HL-60 (cell line): Measurements from ENCODE around the gene PTPRN2.

Experiments used
- GABPA ChIP-seq: IDR thresholded peaks from 2 replicates; pipeline ENCODE4 v1.6.1; 2012; ENCODE audit warnings: low read depth
- POLR2AphosphoS5 ChIP-seq: IDR thresholded peaks from 2 replicates; pipeline ENCODE4 v1.6.1; 2012; ENCODE audit warnings: low read depth
- SPI1 ChIP-seq: IDR thresholded peaks from 2 replicates; pipeline ENCODE4 v1.6.1; 2012; ENCODE audit warnings: low read depth, mild to moderate bottlenecking, borderline replicate concordance
- TF ChIP-seq, protein P1 (sequence below): IDR thresholded peaks from one replicate; pipeline ENCODE4 v1.5.1; 2011; ENCODE audit warnings: low read length, control low read depth, inconsistent platforms; ENCODE audit not compliant: insufficient read depth
- TF ChIP-seq, protein P2 (sequence below): IDR thresholded peaks from 2 replicates; pipeline ENCODE4 v1.6.1; 2012; ENCODE audit warnings: low read depth; ENCODE audit not compliant: insufficient replicate concordance

DNA sequence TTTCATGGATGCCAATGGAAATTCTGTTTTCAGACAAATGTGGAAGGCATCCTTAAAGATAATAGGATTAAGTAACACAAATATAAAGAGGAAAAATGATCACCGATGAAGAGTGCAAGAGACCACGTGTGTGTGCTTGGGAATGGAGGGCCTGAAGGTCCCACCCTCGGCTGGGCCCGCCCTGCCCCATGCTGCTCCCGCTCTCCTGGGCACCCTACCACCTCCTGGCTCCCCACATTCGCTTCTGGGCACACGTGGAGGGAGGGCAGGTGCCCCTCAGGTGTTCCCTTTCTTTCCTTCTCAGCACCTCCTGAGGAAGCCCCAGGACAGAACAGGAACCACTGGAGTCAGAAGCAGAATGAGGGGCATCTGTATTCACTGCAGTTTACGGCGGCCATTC, 883.3 kb downstream of the PTPRN2 start:
- TF ChIP-seq, protein P1, sequence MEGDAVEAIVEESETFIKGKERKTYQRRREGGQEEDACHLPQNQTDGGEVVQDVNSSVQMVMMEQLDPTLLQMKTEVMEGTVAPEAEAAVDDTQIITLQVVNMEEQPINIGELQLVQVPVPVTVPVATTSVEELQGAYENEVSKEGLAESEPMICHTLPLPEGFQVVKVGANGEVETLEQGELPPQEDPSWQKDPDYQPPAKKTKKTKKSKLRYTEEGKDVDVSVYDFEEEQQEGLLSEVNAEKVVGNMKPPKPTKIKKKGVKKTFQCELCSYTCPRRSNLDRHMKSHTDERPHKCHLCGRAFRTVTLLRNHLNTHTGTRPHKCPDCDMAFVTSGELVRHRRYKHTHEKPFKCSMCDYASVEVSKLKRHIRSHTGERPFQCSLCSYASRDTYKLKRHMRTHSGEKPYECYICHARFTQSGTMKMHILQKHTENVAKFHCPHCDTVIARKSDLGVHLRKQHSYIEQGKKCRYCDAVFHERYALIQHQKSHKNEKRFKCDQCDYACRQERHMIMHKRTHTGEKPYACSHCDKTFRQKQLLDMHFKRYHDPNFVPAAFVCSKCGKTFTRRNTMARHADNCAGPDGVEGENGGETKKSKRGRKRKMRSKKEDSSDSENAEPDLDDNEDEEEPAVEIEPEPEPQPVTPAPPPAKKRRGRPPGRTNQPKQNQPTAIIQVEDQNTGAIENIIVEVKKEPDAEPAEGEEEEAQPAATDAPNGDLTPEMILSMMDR: no peak
- TF ChIP-seq POLR2AphosphoS5 (no peak), GABPA (no peak), SPI1 (no peak)
- TF ChIP-seq, protein P2, sequence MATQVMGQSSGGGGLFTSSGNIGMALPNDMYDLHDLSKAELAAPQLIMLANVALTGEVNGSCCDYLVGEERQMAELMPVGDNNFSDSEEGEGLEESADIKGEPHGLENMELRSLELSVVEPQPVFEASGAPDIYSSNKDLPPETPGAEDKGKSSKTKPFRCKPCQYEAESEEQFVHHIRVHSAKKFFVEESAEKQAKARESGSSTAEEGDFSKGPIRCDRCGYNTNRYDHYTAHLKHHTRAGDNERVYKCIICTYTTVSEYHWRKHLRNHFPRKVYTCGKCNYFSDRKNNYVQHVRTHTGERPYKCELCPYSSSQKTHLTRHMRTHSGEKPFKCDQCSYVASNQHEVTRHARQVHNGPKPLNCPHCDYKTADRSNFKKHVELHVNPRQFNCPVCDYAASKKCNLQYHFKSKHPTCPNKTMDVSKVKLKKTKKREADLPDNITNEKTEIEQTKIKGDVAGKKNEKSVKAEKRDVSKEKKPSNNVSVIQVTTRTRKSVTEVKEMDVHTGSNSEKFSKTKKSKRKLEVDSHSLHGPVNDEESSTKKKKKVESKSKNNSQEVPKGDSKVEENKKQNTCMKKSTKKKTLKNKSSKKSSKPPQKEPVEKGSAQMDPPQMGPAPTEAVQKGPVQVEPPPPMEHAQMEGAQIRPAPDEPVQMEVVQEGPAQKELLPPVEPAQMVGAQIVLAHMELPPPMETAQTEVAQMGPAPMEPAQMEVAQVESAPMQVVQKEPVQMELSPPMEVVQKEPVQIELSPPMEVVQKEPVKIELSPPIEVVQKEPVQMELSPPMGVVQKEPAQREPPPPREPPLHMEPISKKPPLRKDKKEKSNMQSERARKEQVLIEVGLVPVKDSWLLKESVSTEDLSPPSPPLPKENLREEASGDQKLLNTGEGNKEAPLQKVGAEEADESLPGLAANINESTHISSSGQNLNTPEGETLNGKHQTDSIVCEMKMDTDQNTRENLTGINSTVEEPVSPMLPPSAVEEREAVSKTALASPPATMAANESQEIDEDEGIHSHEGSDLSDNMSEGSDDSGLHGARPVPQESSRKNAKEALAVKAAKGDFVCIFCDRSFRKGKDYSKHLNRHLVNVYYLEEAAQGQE: no peak
